Esophagus squamous epithelium (tissue), 5 donors: ENCODE measurements around the gene OLFML2A. TPM values are rescaled to one million over a fixed set of nuclear protein-coding genes. Genes with fewer than 3 reads are reported as not detected.

Experiments
- DNase-seq: peaks from one replicate; lab custom pipeline; 2025; lab: John Stamatoyannopoulos, UW
- H3K27ac ChIP-seq, 4 donors: fragments of 200-600 bp; sonication (generic); one replicate each; pipeline ENCODE4 v1.5.1; 2016 to 2019; ENCODE audit warnings: mild to moderate bottlenecking in 1 of 4
- H3K27me3 ChIP-seq, 4 donors: fragments of 200-600 bp; sonication (generic); 1 replicate in 3 of 4; 2 replicates in 1 of 4; pipeline versions ENCODE4 v1.5.1 to v1.6.0; 2017 to 2021; ENCODE audit warnings: antibody characterized with exemption in 1 of 4
- H3K36me3 ChIP-seq, 3 donors: fragments of 200-600 bp; sonication (generic); one replicate each; pipeline ENCODE4 v1.5.1; 2016 to 2019
- H3K4me1 ChIP-seq, 3 donors: fragments of 200-600 bp; sonication (generic); one replicate each; pipeline ENCODE4 v1.5.1; 2017 to 2019
- H3K4me3 ChIP-seq, 4 donors: fragments of 200-600 bp; sonication (generic); 1 replicate in 3 of 4; 2 replicates in 1 of 4; pipeline ENCODE4 v1.5.1; 2016 to 2019; ENCODE audit warnings: mild to moderate bottlenecking in 2 of 4, moderate library complexity in 1 of 4
- H3K9me3 ChIP-seq, 3 donors: fragments of 200-600 bp; sonication (generic); one replicate each; pipeline ENCODE4 v1.5.1; 2016 to 2019
- CTCF ChIP-seq, 6 experiments: fragments of 450-650 bp in 4 of 6; fragments of 200-600 bp in 2 of 6; sonication (generic) in 2 of 6; IDR thresholded peaks; one replicate each; pipeline ENCODE4 v1.5.1; 2016 to 2019; ENCODE audit warnings: antibody characterized with exemption in 6 of 6, mild to moderate bottlenecking in 4 of 6, moderate library complexity in 4 of 6
- POLR2A ChIP-seq, 4 donors: fragments of 450-650 bp; IDR thresholded peaks; one replicate each; pipeline ENCODE4 v1.6.1; 2017; ENCODE audit warnings: antibody characterized with exemption in 4 of 4, mild to moderate bottlenecking in 4 of 4, moderate library complexity in 3 of 4
- WGBS, 2 donors: methylation state at CpG; one replicate each; pipeline ENCODE4 v1.1.5; 2018; 5-methylcytosine and 5-hydroxymethylcytosine counted together
- intact Hi-C: fragments of 100-400 bp; cut with DNase I; formaldehyde crosslinking; loops from one replicate; pipeline ENCODE4 v1.15.0; 2022
- total RNA-seq, 4 donors: library from RNA; depleted of rRNA; stranded (reverse); fragments of >200 nt; gene quantifications; one replicate each; pipeline ENCODE4 v1.1.0, GENCODE V29; 2016
- donor health status: DM: yes; HTN: yes; CAD: no.

The OLFML2A gene
- total RNA-seq, 4 donors from 2014 or later = 9.0 to 21.7 (median 13.6) TPM

GRCh38 chr9:124839612-124840299, 62.8 kb downstream of the OLFML2A start:
- Histone ChIP-seq H3K4me1 (peaks cover 14 to 56% (median 15%) of the 10 kb centered on the region in 3 donors), H3K4me3 (no peak overlapping the region), H3K36me3 (no peaks in the 10 kb centered on the region), H3K27ac (no peak overlapping the region), H3K9me3 (no peaks in the 10 kb centered on the region), H3K27me3 (no peaks in the 10 kb centered on the region)
- no peak for DNase-seq
- intact Hi-C loops = no loop called here
- 59 to 60% methylated on average over 2 to 9 of the region's 12 CpGs for WGBS, 2 donors
- TF ChIP-seq POLR2A (IDR thresholded peaks at IDR 0.05) = no peak
- peak in 4 of 6 experiments; percentile 35 to 55 (median 45) for TF ChIP-seq CTCF (IDR thresholded peaks at IDR 0.05)

- H3K27me3 ChIP-seq = no peaks in the 10 kb centered on the region
- no peak overlapping the region for H3K27ac ChIP-seq
- DNase-seq = no peak
- intact Hi-C loops = no loop called here
- WGBS, 2 donors = 65 to 88% methylated on average over 6 to 7 of the region's 18 CpGs
- peaks cover 7 to 50% (median 9%) of the 10 kb centered on the region in 3 donors for H3K4me1 ChIP-seq
- TF ChIP-seq POLR2A (IDR thresholded peaks at IDR 0.05) (no peak), CTCF (IDR thresholded peaks at IDR 0.05) (peak in 2 of 6 experiments; percentile 11 to 36)
- no peak overlapping the region for H3K4me3 ChIP-seq
- H3K9me3 ChIP-seq = no peaks in the 10 kb centered on the region
- H3K36me3 ChIP-seq = no peaks in the 10 kb centered on the region
These were observed 63.4 kb downstream of the OLFML2A start for GRCh38 chr9:124840300-124840833.

- WGBS, 2 donors = 58 to 63% methylated on average over 5 to 7 of the region's 14 CpGs
- Histone ChIP-seq H3K9me3 (no peaks in the 10 kb centered on the region), H3K36me3 (no peaks in the 10 kb centered on the region), H3K4me1 (peaks cover 5 to 44% (median 8%) of the 10 kb centered on the region in 3 donors), H3K27me3 (no peaks in the 10 kb centered on the region), H3K27ac (peak overlapping the region in 1 of 4 donors; percentile 4), H3K4me3 (no peak overlapping the region)
- intact Hi-C loops = no loop called here
- TF ChIP-seq CTCF (IDR thresholded peaks at IDR 0.05) (no peak), POLR2A (IDR thresholded peaks at IDR 0.05) (no peak)
- no peak for DNase-seq
These were observed 64.3 kb downstream of the OLFML2A start for GRCh38 chr9:124841075-124841821.

- intact Hi-C loops = no loop called here
- H3K36me3 ChIP-seq = no peaks in the 10 kb centered on the region
- H3K9me3 ChIP-seq = no peaks in the 10 kb centered on the region
- no peak overlapping the region for H3K27ac ChIP-seq
- peaks cover 5 to 44% (median 8%) of the 10 kb centered on the region in 3 donors for H3K4me1 ChIP-seq
- 54 to 70% methylated on average over 7 to 10 of the region's 11 CpGs for WGBS, 2 donors
- DNase-seq = no peak
- H3K27me3 ChIP-seq = no peaks in the 10 kb centered on the region
- TF ChIP-seq POLR2A (IDR thresholded peaks at IDR 0.05) (no peak), CTCF (IDR thresholded peaks at IDR 0.05) (no peak)
- H3K4me3 ChIP-seq = no peak overlapping the region
These were observed 66.6 kb downstream of the OLFML2A start for GRCh38 chr9:124843456-124844034.
